GM12891 (cell line): ENCODE measurements around the gene PON3.

Source experiments
- PAX5 ChIP-seq: IDR thresholded peaks from 2 replicates; pipeline ENCODE4 v1.6.1; 2011; ENCODE audit warnings: low read length, moderate library complexity, mild to moderate bottlenecking; ENCODE audit not compliant: insufficient read depth, severe bottlenecking
- POLR2A ChIP-seq: IDR thresholded peaks from 2 replicates; pipeline ENCODE4 v1.6.1; 2011; ENCODE audit warnings: low read depth, low read length, control low read depth
- POLR2AphosphoS5 ChIP-seq: IDR thresholded peaks from 2 replicates; pipeline ENCODE4 v1.6.1; 2011; ENCODE audit warnings: low read depth, low read length, control low read depth
- SPI1 ChIP-seq: IDR thresholded peaks from 2 replicates; pipeline ENCODE4 v1.6.1; 2011; ENCODE audit warnings: low read depth, low read length, control low read depth
- TAF1 ChIP-seq: IDR thresholded peaks from 2 replicates; pipeline ENCODE4 v1.6.1; 2011; ENCODE audit warnings: low read depth, low read length, control low read depth

GRCh38 chr7:95376632-95377400, 19.4 kb downstream of the PON3 start:
- TF ChIP-seq POLR2AphosphoS5 = no peak
- TF ChIP-seq POLR2A = no peak
- no peak for TF ChIP-seq TAF1
- no peak for TF ChIP-seq SPI1
- TF ChIP-seq PAX5 = no peak
